Esophagus squamous epithelium (tissue), 4 donors: ENCODE results near the gene FIGLA.

Experiments used
- POLR2A ChIP-seq, 4 donors: fragments of 450-650 bp; IDR thresholded peaks; one replicate each; pipeline ENCODE4 v1.6.1; 2017; ENCODE audit warnings: antibody characterized with exemption in 4 of 4, mild to moderate bottlenecking in 4 of 4, moderate library complexity in 3 of 4
- TF ChIP-seq, protein P1 (sequence below), 6 experiments: fragments of 450-650 bp in 4 of 6; fragments of 200-600 bp in 2 of 6; sonication (generic) in 2 of 6; IDR thresholded peaks; one replicate each; pipeline ENCODE4 v1.5.1; 2016 to 2019; ENCODE audit warnings: antibody characterized with exemption in 6 of 6, mild to moderate bottlenecking in 4 of 6, moderate library complexity in 4 of 6

DNA sequence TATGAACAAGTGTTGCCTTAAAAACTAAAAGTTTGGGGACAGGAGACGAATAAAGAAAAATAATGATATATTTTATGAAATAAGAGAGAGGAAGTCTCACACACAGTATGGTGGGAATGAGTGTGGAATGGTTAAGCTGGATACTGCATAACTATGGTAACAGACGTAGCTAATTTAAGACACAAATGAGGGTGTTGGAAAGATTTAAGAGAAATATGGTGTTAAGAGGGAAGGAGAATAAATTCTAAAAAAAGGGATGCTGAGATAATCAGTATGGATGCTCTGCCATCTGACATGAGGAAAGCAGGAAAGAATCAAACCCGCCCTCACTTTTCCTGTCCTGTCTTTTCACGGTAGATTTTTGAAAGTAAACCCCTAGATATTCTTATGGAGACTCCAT is 33.1 kb downstream of the FIGLA start:
- TF ChIP-seq, protein P1, sequence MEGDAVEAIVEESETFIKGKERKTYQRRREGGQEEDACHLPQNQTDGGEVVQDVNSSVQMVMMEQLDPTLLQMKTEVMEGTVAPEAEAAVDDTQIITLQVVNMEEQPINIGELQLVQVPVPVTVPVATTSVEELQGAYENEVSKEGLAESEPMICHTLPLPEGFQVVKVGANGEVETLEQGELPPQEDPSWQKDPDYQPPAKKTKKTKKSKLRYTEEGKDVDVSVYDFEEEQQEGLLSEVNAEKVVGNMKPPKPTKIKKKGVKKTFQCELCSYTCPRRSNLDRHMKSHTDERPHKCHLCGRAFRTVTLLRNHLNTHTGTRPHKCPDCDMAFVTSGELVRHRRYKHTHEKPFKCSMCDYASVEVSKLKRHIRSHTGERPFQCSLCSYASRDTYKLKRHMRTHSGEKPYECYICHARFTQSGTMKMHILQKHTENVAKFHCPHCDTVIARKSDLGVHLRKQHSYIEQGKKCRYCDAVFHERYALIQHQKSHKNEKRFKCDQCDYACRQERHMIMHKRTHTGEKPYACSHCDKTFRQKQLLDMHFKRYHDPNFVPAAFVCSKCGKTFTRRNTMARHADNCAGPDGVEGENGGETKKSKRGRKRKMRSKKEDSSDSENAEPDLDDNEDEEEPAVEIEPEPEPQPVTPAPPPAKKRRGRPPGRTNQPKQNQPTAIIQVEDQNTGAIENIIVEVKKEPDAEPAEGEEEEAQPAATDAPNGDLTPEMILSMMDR (IDR thresholded peaks at IDR 0.05): no peak
- TF ChIP-seq POLR2A (IDR thresholded peaks at IDR 0.05): no peak
